Neural progenitor cell (in vitro differentiated cells): ENCODE results near the gene CFAP161. TPM values are rescaled to one million over a fixed set of nuclear protein-coding genes. Genes with fewer than 3 reads are reported as not detected.

Source experiments
- DNase-seq: peaks from one replicate; pipeline ENCODE4 v3.0.0-alpha.2; 2016; ENCODE audit warnings: low spot score
- H2AFZ ChIP-seq: fragments of 200-600 bp; sonication (generic); replicated peaks from 2 replicates; pipeline ENCODE4 v1.6.1; 2016; ENCODE audit warnings: antibody characterized with exemption
- H3F3A ChIP-seq: fragments of 200-600 bp; sonication (generic); 2 replicates; pipeline ENCODE4 v1.6.1; 2016; ENCODE audit warnings: antibody characterized with exemption, low read depth
- H3K27ac ChIP-seq: fragments of 200-600 bp; sonication (generic); 2 replicates; pipeline ENCODE4 v1.5.1; 2016; ENCODE audit warnings: mild to moderate bottlenecking
- H3K27me3 ChIP-seq: fragments of 200-600 bp; sonication (generic); 2 replicates; pipeline ENCODE4 v1.6.1; 2016; ENCODE audit warnings: mild to moderate bottlenecking, moderate library complexity
- H3K36me3 ChIP-seq: fragments of 200-600 bp; sonication (generic); 2 replicates; pipeline ENCODE4 v1.5.1; 2016
- H3K4me1 ChIP-seq: fragments of 200-600 bp; sonication (generic); 2 replicates; pipeline ENCODE4 v1.6.1; 2016; ENCODE audit warnings: mixed run types
- H3K4me2 ChIP-seq: fragments of 200-600 bp; sonication (generic); 2 replicates; pipeline ENCODE4 v1.6.1; 2016
- H3K4me3 ChIP-seq: fragments of 200-600 bp; sonication (generic); 2 replicates; pipeline ENCODE4 v1.5.1; 2016
- H3K79me2 ChIP-seq: fragments of 200-600 bp; sonication (generic); 2 replicates; pipeline ENCODE4 v1.6.1; 2016; ENCODE audit warnings: low read depth
- H3K9ac ChIP-seq: fragments of 200-600 bp; sonication (generic); 2 replicates; pipeline ENCODE4 v1.6.1; 2016
- H3K9me3 ChIP-seq: fragments of 200-600 bp; sonication (generic); 2 replicates; pipeline ENCODE4 v1.5.1; 2016; ENCODE audit warnings: low read depth
- H4K20me1 ChIP-seq: fragments of 200-600 bp; sonication (generic); 2 replicates; pipeline ENCODE4 v1.6.1; 2016; ENCODE audit warnings: low read depth
- H3K27ac Mint-ChIP-seq: 3 replicates; pipeline ENCODE4 v1.8.0; 2021; ENCODE audit warnings: mixed read lengths
- H3K27me3 Mint-ChIP-seq: 2 replicates; pipeline ENCODE4 v1.8.0; 2022; ENCODE audit warnings: low read depth, mild to moderate bottlenecking, inconsistent platforms, moderate library complexity, mixed read lengths; ENCODE audit not compliant: insufficient read depth
- H3K36me3 Mint-ChIP-seq: 3 replicates; pipeline ENCODE4 v1.8.0; 2021; ENCODE audit warnings: mixed read lengths
- H3K4me1 Mint-ChIP-seq: 3 replicates; pipeline ENCODE4 v1.8.0; 2021; ENCODE audit warnings: mixed read lengths
- H3K4me3 Mint-ChIP-seq: 3 replicates; pipeline ENCODE4 v1.8.0; 2021; ENCODE audit warnings: mild to moderate bottlenecking, moderate library complexity, mixed read lengths
- H3K9me3 Mint-ChIP-seq: 3 replicates; pipeline ENCODE4 v1.8.0; 2020; ENCODE audit warnings: mixed read lengths
- CTCF ChIP-seq: fragments of 200-600 bp; sonication (generic); IDR thresholded peaks from 2 replicates; pipeline ENCODE4 v1.5.1; 2017; ENCODE audit warnings: antibody characterized with exemption, mild to moderate bottlenecking
- EZH2 ChIP-seq: fragments of 200-600 bp; sonication (generic); IDR thresholded peaks from 2 replicates; pipeline ENCODE4 v1.6.1; 2017; ENCODE audit warnings: antibody characterized with exemption, mild to moderate bottlenecking, moderate library complexity
- EZH2phosphoT487 ChIP-seq: fragments of 200-600 bp; sonication (generic); IDR thresholded peaks from 2 replicates; pipeline ENCODE4 v1.6.1; 2017; ENCODE audit warnings: antibody characterized with exemption
- total RNA-seq: library from RNA; depleted of rRNA; stranded (reverse); fragments of >200 nt; gene quantifications from 2 replicates; pipeline ENCODE4 v1.2.3, GENCODE V29; 2015; ENCODE audit warnings: low replicate concordance

The CFAP161 gene
- total RNA-seq, 1 donor from 2014 or later = 1.9 TPM

- no peaks in the 10 kb centered on the region for H3K27me3 ChIP-seq
- Mint-ChIP-seq H3K4me3 (no peak overlapping the region), H3K36me3 (no peaks in the 10 kb centered on the region), H3K4me1 (peaks cover 20% of the 10 kb centered on the region), H3K27me3 (no peaks in the 10 kb centered on the region), H3K27ac (no peak overlapping the region), H3K9me3 (no peaks in the 10 kb centered on the region)
- no peak overlapping the region for H3K4me2 ChIP-seq
- H3K27ac ChIP-seq = no peak overlapping the region
- no peak for TF ChIP-seq CTCF
- no peak for TF ChIP-seq EZH2
- TF ChIP-seq EZH2phosphoT487 = no peak
- no peaks in the 10 kb centered on the region for H4K20me1 ChIP-seq
- no peak overlapping the region for H3K4me3 ChIP-seq
- no peak overlapping the region for H2AFZ ChIP-seq
- no peaks in the 10 kb centered on the region for H3K9me3 ChIP-seq
- no peaks in the 10 kb centered on the region for H3F3A ChIP-seq
- H3K36me3 ChIP-seq = no peaks in the 10 kb centered on the region
- H3K9ac ChIP-seq = no peak overlapping the region
- no peaks in the 10 kb centered on the region for H3K79me2 ChIP-seq
- peaks cover 19% of the 10 kb centered on the region for H3K4me1 ChIP-seq
- no peak for DNase-seq
Measured at GRCh38 chr15:81194723-81195122, 60.7 kb downstream of the CFAP161 start.

- Histone ChIP-seq H3K4me3 (no peak overlapping the region), H3K4me2 (no peak overlapping the region), H3F3A (no peaks in the 10 kb centered on the region), H3K27me3 (no peaks in the 10 kb centered on the region), H3K9me3 (no peaks in the 10 kb centered on the region), H2AFZ (peak overlapping the region; percentile 66), H3K79me2 (no peaks in the 10 kb centered on the region), H4K20me1 (no peaks in the 10 kb centered on the region), H3K4me1 (peaks cover 19% of the 10 kb centered on the region), H3K27ac (no peak overlapping the region), H3K9ac (no peak overlapping the region), H3K36me3 (no peaks in the 10 kb centered on the region)
- no peaks in the 10 kb centered on the region for H3K27me3 Mint-ChIP-seq
- peaks cover 20% of the 10 kb centered on the region for H3K4me1 Mint-ChIP-seq
- TF ChIP-seq EZH2phosphoT487 (no peak), EZH2 (no peak), CTCF (no peak)
- no peaks in the 10 kb centered on the region for H3K9me3 Mint-ChIP-seq
- DNase-seq = peak; percentile 52
- no peak overlapping the region for H3K27ac Mint-ChIP-seq
- H3K4me3 Mint-ChIP-seq = no peak overlapping the region
- no peaks in the 10 kb centered on the region for H3K36me3 Mint-ChIP-seq
Measured at GRCh38 chr15:81195339-81195864, 61.3 kb downstream of the CFAP161 start.

- no peak within 1 kb of the TSS for H3K9ac ChIP-seq
- Mint-ChIP-seq H3K4me1 (peaks cover 20% of the 10 kb centered on the region), H3K36me3 (no peaks in the 10 kb centered on the region), H3K27ac (no peak within 1 kb of the TSS), H3K9me3 (no peaks in the 10 kb centered on the region), H3K4me3 (no peak within 1 kb of the TSS), H3K27me3 (no peaks in the 10 kb centered on the region)
- no peaks in the 10 kb centered on the region for H4K20me1 ChIP-seq
- H3K36me3 ChIP-seq = no peaks in the 10 kb centered on the region
- H3K27ac ChIP-seq = no peak within 1 kb of the TSS
- H3K27me3 ChIP-seq = no peaks in the 10 kb centered on the region
- H3K4me3 ChIP-seq = no peak within 1 kb of the TSS
- H2AFZ ChIP-seq = no peak within 1 kb of the TSS
- no peak within 1 kb of the TSS for H3K4me2 ChIP-seq
- no peaks in the 10 kb centered on the region for H3F3A ChIP-seq
- TF ChIP-seq EZH2 (no peak), CTCF (no peak), EZH2phosphoT487 (no peak)
- no peaks in the 10 kb centered on the region for H3K79me2 ChIP-seq
- peaks cover 19% of the 10 kb centered on the region for H3K4me1 ChIP-seq
- DNase-seq = no peak
- no peaks in the 10 kb centered on the region for H3K9me3 ChIP-seq
Measured at GRCh38 chr15:81196576-81197254, 62.6 kb downstream of the CFAP161 start, which contains the start of gene IL16. Gene IL16 (plus strand): TSS chr15:81196879. CDS start chr15:81225400, 28,521 bp downstream.
